ENCODE data around the gene SPATS2L. TPM values are rescaled to one million over a fixed set of nuclear protein-coding genes. Genes with fewer than 3 reads are reported as not detected.

SPATS2L gene
- total and polyA plus RNA-seq, 2 experiments from 2014 or later = 159 to 202 TPM

- Histone ChIP-seq H3K27me3 (no peaks in the 10 kb centered on the region), H3K36me3 (replicated peaks; ENCODE audit: insufficient read depth, low read depth) (no peaks in the 10 kb centered on the region), H3K9me2 (replicated peaks; ENCODE audit: insufficient read depth) (no peaks in the 10 kb centered on the region), H3K4me2 (no peak overlapping the region), H3K27ac (no peak overlapping the region), H2AFZ (no peak overlapping the region), H3K4me1 (ENCODE audit: insufficient read depth) (no peaks in the 10 kb centered on the region), H3K79me2 (peaks cover 4% of the 10 kb centered on the region), H4K20me1 (ENCODE audit: insufficient read depth, poor library complexity, severe bottlenecking) (no peaks in the 10 kb centered on the region), H3K9me3 (ENCODE audit: low read depth) (no peaks in the 10 kb centered on the region), H3K4me3 (no peak overlapping the region)
- TF ChIP-seq EZH2 (IDR thresholded peaks at IDR 0.05; ENCODE audit: borderline replicate concordance) (no peak), EZH2phosphoT487 (IDR thresholded peaks at IDR 0.05; ENCODE audit: low read depth, severe bottlenecking, unreplicated experiment) (no peak), CTCF (IDR thresholded peaks at IDR 0.05; ENCODE audit: poor library complexity) (no peak)
- DNase-seq (ENCODE audit: low spot score) = no peak
- WGBS (ENCODE audit: low lambda C conversion rate, missing lambda C conversion rate) = 85% methylated on average over 1 of the region's 1 CpG
These were observed 136.0 kb downstream of the SPATS2L start for GRCh38 chr2:200442471-200442870.

GRCh38 chr2:200443376-200443775, 136.9 kb downstream of the SPATS2L start:
- H3K79me2 ChIP-seq = peaks cover 4% of the 10 kb centered on the region
- no peaks in the 10 kb centered on the region for H4K20me1 ChIP-seq (ENCODE audit: insufficient read depth, poor library complexity, severe bottlenecking)
- TF ChIP-seq EZH2 (IDR thresholded peaks at IDR 0.05; ENCODE audit: borderline replicate concordance) = no peak
- no peak for TF ChIP-seq EZH2phosphoT487 (IDR thresholded peaks at IDR 0.05; ENCODE audit: low read depth, severe bottlenecking, unreplicated experiment)
- no peak for TF ChIP-seq CTCF (IDR thresholded peaks at IDR 0.05; ENCODE audit: poor library complexity)
- no peaks in the 10 kb centered on the region for H3K4me1 ChIP-seq (ENCODE audit: insufficient read depth)
- H3K4me2 ChIP-seq = no peak overlapping the region
- H3K36me3 ChIP-seq (replicated peaks; ENCODE audit: insufficient read depth, low read depth) = no peaks in the 10 kb centered on the region
- no peaks in the 10 kb centered on the region for H3K9me3 ChIP-seq (ENCODE audit: low read depth)
- no peaks in the 10 kb centered on the region for H3K9me2 ChIP-seq (replicated peaks; ENCODE audit: insufficient read depth)
- no peak for DNase-seq (ENCODE audit: low spot score)
- H3K27me3 ChIP-seq = no peaks in the 10 kb centered on the region
- no peak overlapping the region for H2AFZ ChIP-seq
- WGBS (ENCODE audit: low lambda C conversion rate, missing lambda C conversion rate) = 75% methylated on average over 5 of the region's 5 CpGs
- H3K27ac ChIP-seq = no peak overlapping the region
- no peak overlapping the region for H3K4me3 ChIP-seq

- H3K9me3 ChIP-seq (ENCODE audit: low read depth) = no peaks in the 10 kb centered on the region
- 88% methylated on average over 3 of the region's 3 CpGs for WGBS (ENCODE audit: low lambda C conversion rate, missing lambda C conversion rate)
- no peak overlapping the region for H3K4me2 ChIP-seq
- TF ChIP-seq CTCF (IDR thresholded peaks at IDR 0.05; ENCODE audit: poor library complexity) = no peak
- H3K79me2 ChIP-seq = peaks cover 4% of the 10 kb centered on the region
- DNase-seq (ENCODE audit: low spot score) = no peak
- no peaks in the 10 kb centered on the region for H3K36me3 ChIP-seq (replicated peaks; ENCODE audit: insufficient read depth, low read depth)
- H3K4me3 ChIP-seq = no peak overlapping the region
- no peaks in the 10 kb centered on the region for H3K27me3 ChIP-seq
- no peak overlapping the region for H3K27ac ChIP-seq
- H3K4me1 ChIP-seq (ENCODE audit: insufficient read depth) = no peaks in the 10 kb centered on the region
- no peak overlapping the region for H2AFZ ChIP-seq
- H3K9me2 ChIP-seq (replicated peaks; ENCODE audit: insufficient read depth) = no peaks in the 10 kb centered on the region
- H4K20me1 ChIP-seq (ENCODE audit: insufficient read depth, poor library complexity, severe bottlenecking) = no peaks in the 10 kb centered on the region
These were observed 137.4 kb downstream of the SPATS2L start for GRCh38 chr2:200443916-200444315.

GRCh38 chr2:200444530-200444929, 138.0 kb downstream of the SPATS2L start:
- H3K4me1 ChIP-seq (ENCODE audit: insufficient read depth) = no peaks in the 10 kb centered on the region
- 98% methylated on average over 3 of the region's 3 CpGs for WGBS (ENCODE audit: low lambda C conversion rate, missing lambda C conversion rate)
- H2AFZ ChIP-seq = no peak overlapping the region
- no peak overlapping the region for H3K4me3 ChIP-seq
- H3K9me2 ChIP-seq (replicated peaks; ENCODE audit: insufficient read depth) = no peaks in the 10 kb centered on the region
- no peak overlapping the region for H3K27ac ChIP-seq
- peaks cover 4% of the 10 kb centered on the region for H3K79me2 ChIP-seq
- no peaks in the 10 kb centered on the region for H3K36me3 ChIP-seq (replicated peaks; ENCODE audit: insufficient read depth, low read depth)
- H3K9me3 ChIP-seq (ENCODE audit: low read depth) = no peaks in the 10 kb centered on the region
- no peaks in the 10 kb centered on the region for H4K20me1 ChIP-seq (ENCODE audit: insufficient read depth, poor library complexity, severe bottlenecking)
- H3K4me2 ChIP-seq = no peak overlapping the region
- no peaks in the 10 kb centered on the region for H3K27me3 ChIP-seq
- no peak for TF ChIP-seq CTCF (IDR thresholded peaks at IDR 0.05; ENCODE audit: poor library complexity)
- TF ChIP-seq EZH2 (IDR thresholded peaks at IDR 0.05; ENCODE audit: borderline replicate concordance) = no peak
- TF ChIP-seq EZH2phosphoT487 (IDR thresholded peaks at IDR 0.05; ENCODE audit: low read depth, severe bottlenecking, unreplicated experiment) = no peak
- DNase-seq (ENCODE audit: low spot score) = no peak
